ENCODE data around the gene LRRC73. TPM values are rescaled to one million over a fixed set of nuclear protein-coding genes. Genes with fewer than 3 reads are reported as not detected.

The LRRC73 gene
- total and polyA plus RNA-seq, 8 donors: 0.30 to 1.0 (median 0.31) TPM; not detected in 3

DNA sequence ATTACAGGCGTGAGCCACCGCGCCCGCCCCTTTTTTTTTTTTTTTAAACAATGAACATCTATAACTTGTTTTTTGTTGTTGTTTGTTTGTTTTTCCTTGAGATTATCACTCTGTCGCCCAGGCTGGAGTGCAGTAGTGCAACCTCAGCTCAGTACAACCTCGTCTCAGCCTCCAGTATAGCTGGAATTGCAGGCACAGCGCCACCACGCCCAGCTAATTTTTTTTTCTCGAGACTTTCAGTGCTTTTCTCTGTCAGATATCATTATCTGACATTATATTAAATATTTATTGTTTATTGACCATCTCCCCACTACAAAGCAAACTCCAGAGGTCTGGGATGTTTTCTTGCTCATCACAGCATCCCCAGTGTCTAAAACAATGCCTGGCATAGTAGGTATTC is 52.5 kb downstream of the LRRC73 start:
- no peak for TF ChIP-seq EP300 (IDR thresholded peaks at IDR 0.05)
- TF ChIP-seq, protein P1, sequence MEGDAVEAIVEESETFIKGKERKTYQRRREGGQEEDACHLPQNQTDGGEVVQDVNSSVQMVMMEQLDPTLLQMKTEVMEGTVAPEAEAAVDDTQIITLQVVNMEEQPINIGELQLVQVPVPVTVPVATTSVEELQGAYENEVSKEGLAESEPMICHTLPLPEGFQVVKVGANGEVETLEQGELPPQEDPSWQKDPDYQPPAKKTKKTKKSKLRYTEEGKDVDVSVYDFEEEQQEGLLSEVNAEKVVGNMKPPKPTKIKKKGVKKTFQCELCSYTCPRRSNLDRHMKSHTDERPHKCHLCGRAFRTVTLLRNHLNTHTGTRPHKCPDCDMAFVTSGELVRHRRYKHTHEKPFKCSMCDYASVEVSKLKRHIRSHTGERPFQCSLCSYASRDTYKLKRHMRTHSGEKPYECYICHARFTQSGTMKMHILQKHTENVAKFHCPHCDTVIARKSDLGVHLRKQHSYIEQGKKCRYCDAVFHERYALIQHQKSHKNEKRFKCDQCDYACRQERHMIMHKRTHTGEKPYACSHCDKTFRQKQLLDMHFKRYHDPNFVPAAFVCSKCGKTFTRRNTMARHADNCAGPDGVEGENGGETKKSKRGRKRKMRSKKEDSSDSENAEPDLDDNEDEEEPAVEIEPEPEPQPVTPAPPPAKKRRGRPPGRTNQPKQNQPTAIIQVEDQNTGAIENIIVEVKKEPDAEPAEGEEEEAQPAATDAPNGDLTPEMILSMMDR (IDR thresholded peaks at IDR 0.05): no peak
- no peak for TF ChIP-seq POLR2AphosphoS5 (IDR thresholded peaks at IDR 0.05)
- no peak for TF ChIP-seq POLR2A (IDR thresholded peaks at IDR 0.05)
- Histone ChIP-seq H3K27me3 (peaks cover 9 to 76% (median 24%) of the 10 kb centered on the region in 3 donors), H3K36me3 (peaks cover 0 to 9% (median 7%) of the 10 kb centered on the region in 4 donors), H3K9me3 (no peaks in the 10 kb centered on the region), H3K4me3 (no peak overlapping the region), H3K27ac (no peak overlapping the region), H3K4me1 (peaks cover 16 to 22% (median 19%) of the 10 kb centered on the region in 4 donors)
- intact Hi-C loops (cut with DNase I; ENCODE audit: low total_unique reads): no loop called here
- DNase-seq: no peak
- WGBS, 5 donors: 33 to 53% (median 51%) methylated on average over 8 to 9 of the region's 9 CpGs

Small RNAs within 50 kb of the gene (small RNA-seq; reads per million reads assigned to genes)
- gene RF00426 (0 reads per million in 4 donors), gene RNU6-1113P (0 reads per million in 4 donors)

Other genes with a start within 250 kb of the LRRC73 start
- gene SLC22A7, start 212.1 kb downstream of the LRRC73 start, total RNA-seq: not detected
- gene SLC22A7, start 212.1 kb downstream of the LRRC73 start, polyA plus RNA-seq: not detected
- gene CRIP3, start 201.5 kb downstream of the LRRC73 start, total RNA-seq: under 1 TPM in 1 of 5 donors, not detected in 4; 0.92 TPM
- 1 to 10 TPM in 1 of 3 donors, under 1 TPM in 1, not detected in 1; 0.37 to 1.6 TPM for gene CRIP3, start 201.5 kb downstream of the LRRC73 start, polyA plus RNA-seq
- gene ZNF318, start 140.7 kb downstream of the LRRC73 start, total RNA-seq: 10 to 100 TPM in 3 of 5 donors, 1 to 10 TPM in 2; 5.8 to 13.3 (median 12.3) TPM
- 1 to 10 TPM; 2.6 to 4.8 (median 2.6) TPM for gene ZNF318, start 140.7 kb downstream of the LRRC73 start, polyA plus RNA-seq
- gene ABCC10, start 82.8 kb downstream of the LRRC73 start, total RNA-seq: 10 to 100 TPM; 18.7 to 67.4 (median 60.3) TPM
- 10 to 100 TPM in 2 of 3 donors, 1 to 10 TPM in 1; 7.9 to 30.6 (median 15.1) TPM for gene ABCC10, start 82.8 kb downstream of the LRRC73 start, polyA plus RNA-seq
- under 1 TPM in 1 of 5 donors, not detected in 4; 0.37 TPM for gene DLK2, start 54.8 kb downstream of the LRRC73 start, total RNA-seq
- gene DLK2, start 54.8 kb downstream of the LRRC73 start, polyA plus RNA-seq: 10 to 100 TPM in 1 of 3 donors, not detected in 2; 17.0 TPM
- gene TJAP1, start 32.8 kb downstream of the LRRC73 start, total RNA-seq: 100 to 1,000 TPM in 1 of 5 donors, 10 to 100 TPM in 2, 1 to 10 TPM in 2; 8.4 to 182 (median 15.2) TPM
- 10 to 100 TPM; 10.8 to 17.5 (median 13.1) TPM for gene TJAP1, start 32.8 kb downstream of the LRRC73 start, polyA plus RNA-seq
- gene YIPF3, start 6.6 kb upstream of the LRRC73 start, total RNA-seq: 100 to 1,000 TPM in 1 of 5 donors, 10 to 100 TPM in 4; 18.7 to 107 (median 62.0) TPM
- 10 to 100 TPM; 49.3 to 77.4 (median 53.2) TPM for gene YIPF3, start 6.6 kb upstream of the LRRC73 start, polyA plus RNA-seq
- gene POLR1C, start 6.7 kb upstream of the LRRC73 start, total RNA-seq: 10 to 100 TPM; 16.9 to 31.6 (median 26.8) TPM
- 10 to 100 TPM; 14.7 to 36.2 (median 23.3) TPM for gene POLR1C, start 6.7 kb upstream of the LRRC73 start, polyA plus RNA-seq
- gene XPO5, start 65.7 kb upstream of the LRRC73 start, total RNA-seq: 10 to 100 TPM in 4 of 5 donors, 1 to 10 TPM in 1; 4.6 to 46.1 (median 27.7) TPM
- 10 to 100 TPM in 1 of 3 donors, 1 to 10 TPM in 2; 5.5 to 10.7 (median 5.7) TPM for gene XPO5, start 65.7 kb upstream of the LRRC73 start, polyA plus RNA-seq
- gene POLH, start 65.8 kb upstream of the LRRC73 start, total RNA-seq: 10 to 100 TPM in 1 of 5 donors, 1 to 10 TPM in 4; 5.8 to 47.8 (median 7.9) TPM
- 1 to 10 TPM; 1.8 to 6.9 (median 2.4) TPM for gene POLH, start 65.8 kb upstream of the LRRC73 start, polyA plus RNA-seq
- gene GTPBP2, start 118.9 kb upstream of the LRRC73 start, total RNA-seq: 10 to 100 TPM; 32.6 to 83.8 (median 66.3) TPM
- 10 to 100 TPM; 26.3 to 48.4 (median 42.3) TPM for gene GTPBP2, start 118.9 kb upstream of the LRRC73 start, polyA plus RNA-seq
- 100 to 1,000 TPM in 1 of 5 donors, 10 to 100 TPM in 3, 1 to 10 TPM in 1; 7.8 to 282 (median 21.8) TPM for gene MAD2L1BP, start 125.5 kb upstream of the LRRC73 start, total RNA-seq
- 10 to 100 TPM; 21.1 to 33.9 (median 23.3) TPM for gene MAD2L1BP, start 125.5 kb upstream of the LRRC73 start, polyA plus RNA-seq
- gene RSPH9, start 134.7 kb upstream of the LRRC73 start, total RNA-seq: under 1 TPM in 1 of 5 donors, not detected in 4; 0.18 TPM
- under 1 TPM; 0.28 to 0.92 (median 0.56) TPM for gene RSPH9, start 134.7 kb upstream of the LRRC73 start, polyA plus RNA-seq
- 10 to 100 TPM in 2 of 5 donors, 1 to 10 TPM in 3; 1.7 to 40.2 (median 5.3) TPM for gene MRPS18A, start 177.4 kb upstream of the LRRC73 start, total RNA-seq
- gene MRPS18A, start 177.4 kb upstream of the LRRC73 start, polyA plus RNA-seq: 100 to 1,000 TPM in 1 of 3 donors, 10 to 100 TPM in 2; 61.2 to 111 (median 66.4) TPM